K562 (cell line): ENCODE measurements around the gene SLC35F2. TPM values are rescaled to one million over a fixed set of nuclear protein-coding genes. Genes with fewer than 3 reads are reported as not detected.

ENCODE experiments used
- ATAC-seq: fragments of 200-7000 bp; cut with Tn5 transposase; 3 replicates; pipeline ENCODE4 v1.9.1; 2020; ENCODE audit warnings: moderate library complexity
- BruUV-seq: library from RNA; stranded (reverse); fragments of 400-500 nt; replicated peaks from 2 replicates; lab custom pipeline; 2021; lab: Mats Ljungman, UMichigan
- CTCF ChIA-PET: fragments of 300-600 bp; formaldehyde crosslinking; extraction: SDS; loops from one replicate; lab custom pipeline; 2021; ENCODE audit warnings: low intra/inter-chr PET ratio; lab: Yijun Ruan, JAX
- POLR2A ChIA-PET: fragments of 300-600, 350-650 bp; sonication (Branson Sonifier 250); formaldehyde crosslinking; extraction: SDS; loops from one replicate; lab custom pipeline; 2021; ENCODE audit warnings: antibody characterized with exemption, inconsistent platforms; lab: Yijun Ruan, JAX
- DNase-seq, 4 experiments: peaks; one replicate each; pipeline versions ENCODE4 v3.0.0 to v3.0.0-alpha.2; 2011 to 2018; ENCODE audit warnings: low spot score in 3 of 4, mixed read lengths in 3 of 4; ENCODE audit errors: extremely low read depth in 1 of 4
- FAIRE-seq: peaks from 2 replicates; lab custom pipeline; 2011; peaks lifted over from hg19 to GRCh38; lab: Jason Lieb, UNC
- H2AFZ ChIP-seq: 2 replicates; pipeline ENCODE4 v1.6.0; 2011; ENCODE audit warnings: low read depth, low read length, control low read depth, inconsistent platforms
- H3K27ac ChIP-seq: fragments of 200-600 bp; 3 replicates; pipeline ENCODE4 v1.8.0; 2011; ENCODE audit warnings: low read depth, mild to moderate bottlenecking, control low read depth, inconsistent platforms, low read length, moderate library complexity, mixed read lengths; ENCODE audit errors: extremely low read depth
- H3K27me3 ChIP-seq, 2 experiments: fragments of 300-600 bp in 1 of 2; 2 replicates in 1 of 2; 3 replicates in 1 of 2; pipeline versions ENCODE4 v1.6.0 to v1.8.0; 2011; ENCODE audit warnings: inconsistent platforms in 2 of 2, low read length in 2 of 2, mild to moderate bottlenecking in 1 of 2, mixed read lengths in 1 of 2, moderate library complexity in 1 of 2; ENCODE audit not compliant: control insufficient read depth in 2 of 2, insufficient read depth in 2 of 2
- H3K36me3 ChIP-seq: fragments of 300-600 bp; 3 replicates; pipeline ENCODE4 v1.8.0; 2011; ENCODE audit warnings: mild to moderate bottlenecking, low read length, inconsistent platforms; ENCODE audit not compliant: control insufficient read depth, insufficient read depth
- H3K4me1 ChIP-seq, 2 experiments: fragments of 200-600 bp in 1 of 2; replicated peaks in 1 of 2; 2 replicates in 1 of 2; 3 replicates in 1 of 2; pipeline versions ENCODE4 v1.5.1 to v1.8.0; 2011; ENCODE audit warnings: inconsistent platforms in 2 of 2, low read length in 2 of 2, mild to moderate bottlenecking in 1 of 2, mixed read lengths in 1 of 2, moderate library complexity in 1 of 2; ENCODE audit not compliant: control insufficient read depth in 2 of 2, insufficient read depth in 2 of 2
- H3K4me2 ChIP-seq: 2 replicates; pipeline ENCODE4 v1.6.1; 2011; ENCODE audit warnings: low read length, control low read depth, inconsistent platforms, mixed read lengths; ENCODE audit not compliant: insufficient read depth
- H3K4me3 ChIP-seq: fragments of 200-600 bp; sonication (generic), shearing (Covaris generic); 2 replicates; pipeline ENCODE4 v1.5.1; 2016; ENCODE audit warnings: control low read depth, inconsistent platforms
- H3K79me2 ChIP-seq: fragments of 200-600 bp; 3 replicates; pipeline ENCODE4 v1.8.0; 2011; ENCODE audit warnings: low read length, inconsistent platforms; ENCODE audit not compliant: control insufficient read depth, insufficient read depth
- H3K9ac ChIP-seq, 2 experiments: 2 replicates each; pipeline versions ENCODE4 v1.6.0 to v1.6.1; 2011; ENCODE audit warnings: low read depth in 2 of 2, low read length in 2 of 2, control low read depth in 1 of 2, inconsistent platforms in 1 of 2, mild to moderate bottlenecking in 1 of 2, mixed read lengths in 1 of 2; ENCODE audit not compliant: insufficient read depth in 1 of 2
- H3K9me1 ChIP-seq: one replicate; pipeline ENCODE4 v1.6.0; 2011; ENCODE audit warnings: inconsistent platforms, mild to moderate bottlenecking, low read length, moderate library complexity; ENCODE audit not compliant: control insufficient read depth, insufficient read depth
- H3K9me3 ChIP-seq: replicated peaks from 2 replicates; pipeline ENCODE4 v1.5.1; 2011; ENCODE audit warnings: low read depth, low read length, inconsistent platforms; ENCODE audit not compliant: control insufficient read depth, insufficient read depth
- H4K20me1 ChIP-seq: replicated peaks from 2 replicates; pipeline ENCODE4 v1.6.1; 2011; ENCODE audit warnings: low read length, inconsistent platforms, mixed read lengths; ENCODE audit not compliant: control insufficient read depth, insufficient read depth
- ELF1 ChIP-seq: fragments of 200-800 bp; sonication (Bioruptor generic); IDR thresholded peaks from 2 replicates; pipeline ENCODE4 v1.6.1; 2016; ENCODE audit warnings: missing genetic modification characterization, missing compliant biosample characterization
- EP300 ChIP-seq: IDR thresholded peaks from 2 replicates; pipeline ENCODE4 v1.6.1; 2012; ENCODE audit warnings: low read length, improper control_type of control experiment
- KAT2B ChIP-seq: IDR thresholded peaks from one replicate; pipeline ENCODE4 v1.6.1; 2012; ENCODE audit warnings: low read depth, mild to moderate bottlenecking, control low read depth, inconsistent platforms, low read length, moderate library complexity
- MCM2 ChIP-seq: fragments of 450-650 bp; IDR thresholded peaks from 2 replicates; pipeline ENCODE4 v1.6.1; 2017; ENCODE audit warnings: low read depth, mild to moderate bottlenecking
- NONO ChIP-seq, 2 experiments: fragments of 200-400 bp in 1 of 2; fragments of 450-650 bp in 1 of 2; formaldehyde crosslinking in 1 of 2; IDR thresholded peaks; 2 replicates each; pipeline ENCODE4 v1.6.1; 2017; ENCODE audit warnings: low read depth in 2 of 2, mild to moderate bottlenecking in 2 of 2, moderate library complexity in 2 of 2, low read length in 1 of 2
- PHF8 ChIP-seq: fragments of 200-600 bp; sonication (generic); IDR thresholded peaks from 2 replicates; pipeline ENCODE4 v1.6.1; 2012; ENCODE audit warnings: mixed run types, mild to moderate bottlenecking, inconsistent platforms, low read length, moderate library complexity, borderline replicate concordance
- YY1 ChIP-seq, 3 experiments: IDR thresholded peaks; 2 replicates each; pipeline ENCODE4 v1.6.1; 2011; ENCODE audit warnings: low read length in 2 of 3, mild to moderate bottlenecking in 2 of 3, moderate library complexity in 2 of 3, borderline replicate concordance in 1 of 3, control low read depth in 1 of 3, low read depth in 1 of 3; ENCODE audit not compliant: insufficient read depth in 3 of 3, insufficient replicate concordance in 2 of 3, control insufficient read depth in 1 of 3, insufficient read length in 1 of 3; ENCODE audit errors: extremely low read depth in 1 of 3
- ZNF133 ChIP-seq: fragments of 250-450 bp; sonication (Bioruptor Pico); IDR thresholded peaks from 2 replicates; pipeline ENCODE4 v1.4.0; 2020; ENCODE audit warnings: mild to moderate bottlenecking
- ZNF316 ChIP-seq: fragments of 450-650 bp; IDR thresholded peaks from 2 replicates; pipeline ENCODE4 v1.6.1; 2016
- ZNF780A ChIP-seq: fragments of 250-450 bp; sonication (Bioruptor Pico); IDR thresholded peaks from 2 replicates; pipeline ENCODE4 v1.5.0; 2021; ENCODE audit warnings: mild to moderate bottlenecking
- WGBS: fragments of 100-300 bp; shearing (Covaris generic); methylation state at CpG from one replicate; pipeline ENCODE4 v1.1.6; 2016; ENCODE audit warnings: low coverage, mixed read lengths; ENCODE audit not compliant: insufficient coverage; ENCODE audit errors: missing lambda C conversion rate; 5-methylcytosine and 5-hydroxymethylcytosine counted together
- in situ Hi-C: fragments of 300-500 bp; cut with MboI; formaldehyde crosslinking; loops from 4 replicates; pipeline ENCODE4 v1.15.0; 2018; ENCODE audit warnings: inconsistent platforms, mixed read lengths
- intact Hi-C: fragments of 100-400 bp; cut with micrococcal nuclease; formaldehyde crosslinking; loops from 2 replicates; pipeline ENCODE4 v1.14.2; 2022
- polyA plus RNA-seq, 8 experiments: library from polyadenylated mRNA; depleted of rRNA in 4 of 8; stranded (reverse) in 5 of 8; unstranded in 3 of 8; fragments of >200 nt; fragmentation: Nextera tagmentation in 2 of 8; fragmentation: Illumina TruSeq in 1 of 8; extraction: Ambion mirVana in 2 of 8; extraction: Trizol in 1 of 8; gene quantifications; 2 replicates each; pipeline versions ENCODE4 v1.2.1 to v1.2.3, GENCODE V29; 2011 to 2014; ENCODE audit warnings: inconsistent platforms in 1 of 8, missing spikeins in 1 of 8
- total RNA-seq, 7 experiments: library from RNA; depleted of rRNA in 6 of 7; stranded (reverse); fragments of >200 nt in 6 of 7; fragmentation: Illumina TruSeq in 2 of 7; extraction: Trizol in 2 of 7; gene quantifications; 2 replicates each; pipeline versions ENCODE4 v1.2.1 to v1.2.3, GENCODE V29; 2011 to 2021; ENCODE audit warnings: low replicate concordance in 1 of 7
- TF ChIP-seq, protein P1 (sequence below), 3 experiments: IDR thresholded peaks in 2 of 3; conservative IDR thresholded peaks in 1 of 3; 2 replicates each; pipeline ENCODE4 v1.5.1; 2011 to 2012; ENCODE audit warnings: low read length in 3 of 3, mild to moderate bottlenecking in 3 of 3, control low read depth in 2 of 3, improper control_type of control experiment in 1 of 3, inconsistent platforms in 1 of 3, low read depth in 1 of 3, mixed read lengths in 1 of 3, moderate library complexity in 1 of 3; ENCODE audit not compliant: insufficient read depth in 2 of 3

SLC35F2 gene
- total and polyA plus RNA-seq, 9 of the 15 experiments (the other 6 are each of a cell fraction or from before 2014, with no cell fraction given) = 28.6 to 63.9 (median 53.4) TPM

GRCh38 chr11:107789767-107790166 is 68.8 kb downstream of the SLC35F2 start:
- peaks cover 31% of the 10 kb centered on the region; the same call in 1 of the 3 replicates for H3K36me3 ChIP-seq
- FAIRE-seq = no peak
- H3K9me1 ChIP-seq = no peaks in the 10 kb centered on the region
- H3K27ac ChIP-seq = no peak overlapping the region
- intact Hi-C loops = loop anchor here (10.0 kb wide), 1 partner anchor 105 kb away; no protein-coding TSS in a partner anchor
- WGBS = 86% methylated on average over 5 of the region's 7 CpGs
- H3K79me2 ChIP-seq = no peaks in the 10 kb centered on the region
- H4K20me1 ChIP-seq = no peaks in the 10 kb centered on the region
- TF ChIP-seq ZNF133 (CRISPR knock-in tag) (no peak), YY1 (IDR thresholded peaks at IDR 0.05; ENCODE audit: borderline replicate concordance in 1 of 3, control insufficient read depth in 1 of 3, extremely low read depth in 1 of 3, insufficient read depth in 3 of 3, insufficient read length in 1 of 3, insufficient replicate concordance in 2 of 3, low read depth in 1 of 3, low read length in 2 of 3) (peak in 2 of 3 experiments; percentile 61 to 77)
- H3K4me3 ChIP-seq = no peak overlapping the region
- CTCF ChIA-PET = no interaction called here
- H3K4me2 ChIP-seq = no peak overlapping the region
- no peak for ATAC-seq
- no peaks in the 10 kb centered on the region; a peak in 1 of 5 replicates for H3K4me1 ChIP-seq
- H3K27me3 ChIP-seq = no peaks in the 10 kb centered on the region
- in situ Hi-C loops = no loop called here
- POLR2A ChIA-PET = interaction anchor here (1.2 kb wide), 1 partner anchor 11 kb away, joined by 4 read pairs; no protein-coding TSS in a partner anchor
- no peak overlapping the region for H3K9ac ChIP-seq
- DNase-seq = no peak
- H2AFZ ChIP-seq = no peak overlapping the region
- BruUV-seq = no TSS peak
- H3K9me3 ChIP-seq = no peaks in the 10 kb centered on the region

DNA sequence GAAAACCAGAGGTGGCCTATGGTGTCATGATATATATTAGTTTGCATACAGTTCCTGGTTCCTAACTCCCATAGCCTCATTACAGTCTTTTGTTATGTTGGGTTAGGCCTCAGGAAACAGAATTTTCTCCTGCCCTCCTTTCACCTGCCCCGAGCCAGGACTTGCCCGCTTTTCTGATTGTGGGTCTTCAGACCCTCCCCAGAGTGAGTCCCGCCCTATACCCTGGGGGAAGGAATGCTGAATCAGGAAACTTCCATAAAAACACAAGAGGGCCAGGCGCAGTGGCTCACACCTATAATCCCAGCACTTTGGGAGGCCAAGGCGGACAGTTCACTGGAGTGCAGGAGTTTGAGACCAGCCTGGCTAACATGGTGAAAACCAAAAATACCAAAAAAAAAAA is 70.9 kb downstream of the SLC35F2 start:
- WGBS = 87% methylated on average over 4 of the region's 5 CpGs
- H3K27me3 ChIP-seq = no peaks in the 10 kb centered on the region
- H3K36me3 ChIP-seq = peaks cover 15% of the 10 kb centered on the region; the same call in 1 of the 3 replicates
- ATAC-seq (no peak), FAIRE-seq (no peak), DNase-seq (no peak)
- H3K9me3 ChIP-seq = no peaks in the 10 kb centered on the region
- no peak overlapping the region for H3K4me3 ChIP-seq
- H3K4me2 ChIP-seq = no peak overlapping the region
- CTCF ChIA-PET = no interaction called here
- no peaks in the 10 kb centered on the region for H3K9me1 ChIP-seq
- no peaks in the 10 kb centered on the region; a peak in 1 of 5 replicates for H3K4me1 ChIP-seq
- H2AFZ ChIP-seq = no peak overlapping the region
- no peaks in the 10 kb centered on the region for H4K20me1 ChIP-seq
- in situ Hi-C loops = no loop called here
- H3K9ac ChIP-seq = no peak overlapping the region
- POLR2A ChIA-PET = no interaction called here
- no TSS peak for BruUV-seq
- H3K79me2 ChIP-seq = no peaks in the 10 kb centered on the region
- intact Hi-C loops = no loop called here
- no peak overlapping the region for H3K27ac ChIP-seq
- TF ChIP-seq PHF8 (no peak), ELF1 (tag) (no peak), MCM2 (no peak), KAT2B (no peak), ZNF780A (CRISPR knock-in tag) (no peak), NONO (IDR thresholded peaks at IDR 0.05; ENCODE audit: low read depth in 2 of 2, low read length in 1 of 2) (no peak), ZNF316 (peak; percentile 25; the same call in 1 of the 2 replicates), EP300 (no peak)
- TF ChIP-seq, protein P1, sequence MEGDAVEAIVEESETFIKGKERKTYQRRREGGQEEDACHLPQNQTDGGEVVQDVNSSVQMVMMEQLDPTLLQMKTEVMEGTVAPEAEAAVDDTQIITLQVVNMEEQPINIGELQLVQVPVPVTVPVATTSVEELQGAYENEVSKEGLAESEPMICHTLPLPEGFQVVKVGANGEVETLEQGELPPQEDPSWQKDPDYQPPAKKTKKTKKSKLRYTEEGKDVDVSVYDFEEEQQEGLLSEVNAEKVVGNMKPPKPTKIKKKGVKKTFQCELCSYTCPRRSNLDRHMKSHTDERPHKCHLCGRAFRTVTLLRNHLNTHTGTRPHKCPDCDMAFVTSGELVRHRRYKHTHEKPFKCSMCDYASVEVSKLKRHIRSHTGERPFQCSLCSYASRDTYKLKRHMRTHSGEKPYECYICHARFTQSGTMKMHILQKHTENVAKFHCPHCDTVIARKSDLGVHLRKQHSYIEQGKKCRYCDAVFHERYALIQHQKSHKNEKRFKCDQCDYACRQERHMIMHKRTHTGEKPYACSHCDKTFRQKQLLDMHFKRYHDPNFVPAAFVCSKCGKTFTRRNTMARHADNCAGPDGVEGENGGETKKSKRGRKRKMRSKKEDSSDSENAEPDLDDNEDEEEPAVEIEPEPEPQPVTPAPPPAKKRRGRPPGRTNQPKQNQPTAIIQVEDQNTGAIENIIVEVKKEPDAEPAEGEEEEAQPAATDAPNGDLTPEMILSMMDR (IDR thresholded peaks at IDR 0.05 in 2 of 3, conservative IDR thresholded peaks at IDR 0.05 in 1 of 3; ENCODE audit: insufficient read depth in 2 of 3, low read depth in 1 of 3, low read length in 3 of 3) = no peak
